ENCODE measurements around the gene PRKCH. TPM values are rescaled to one million over a fixed set of nuclear protein-coding genes. Genes with fewer than 3 reads are reported as not detected.
A peak's percentile ranks its signal among the peaks of the same experiment; 100 is the strongest.

PRKCH gene
- total RNA-seq, 4 donors from 2014 or later = 17.9 to 105 (median 63.5) TPM

DNA sequence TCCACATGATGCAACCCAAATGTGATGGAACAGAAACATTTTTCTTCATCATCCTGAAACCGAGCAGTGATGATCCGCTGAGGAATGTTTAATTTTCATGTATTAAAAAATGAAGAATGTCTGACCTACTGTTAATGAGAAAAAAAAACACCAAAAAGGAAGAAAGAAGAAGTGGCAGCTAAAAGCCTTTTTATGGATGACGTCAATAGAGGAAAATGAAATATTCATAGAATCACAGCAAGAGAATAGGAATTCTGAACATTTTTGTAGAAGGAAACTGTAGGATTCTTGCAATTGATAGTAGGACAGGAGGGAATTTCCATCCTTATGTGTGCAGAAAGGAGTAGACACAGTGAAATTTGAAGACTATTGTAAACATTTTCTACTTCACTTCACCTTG is 112.9 kb downstream of the PRKCH start:
- Histone ChIP-seq H3K36me3 (no peaks in the 10 kb centered on the region), H3K27me3 (no peaks in the 10 kb centered on the region), H3K27ac (no peak overlapping the region), H3K9me3 (no peaks in the 10 kb centered on the region), H3K4me3 (no peak overlapping the region), H3K4me1 (no peaks in the 10 kb centered on the region)
- TF ChIP-seq POLR2A (IDR thresholded peaks at IDR 0.05) = no peak
- TF ChIP-seq CTCF (IDR thresholded peaks at IDR 0.05) = no peak
- DNase-seq = no peak
- intact Hi-C loops (cut with DNase I; ENCODE audit: low total_unique reads) = no loop called here

- intact Hi-C loops (cut with DNase I; ENCODE audit: low total_unique reads) = no loop called here
- Histone ChIP-seq H3K27ac (no peak overlapping the region), H3K4me1 (no peaks in the 10 kb centered on the region), H3K27me3 (no peaks in the 10 kb centered on the region), H3K9me3 (no peaks in the 10 kb centered on the region), H3K4me3 (no peak overlapping the region), H3K36me3 (no peaks in the 10 kb centered on the region)
- no peak for DNase-seq
- no peak for TF ChIP-seq CTCF (IDR thresholded peaks at IDR 0.05)
- no peak for TF ChIP-seq POLR2A (IDR thresholded peaks at IDR 0.05)
Measured at GRCh38 chr14:61435563-61436337, 114.4 kb downstream of the PRKCH start.

DNA sequence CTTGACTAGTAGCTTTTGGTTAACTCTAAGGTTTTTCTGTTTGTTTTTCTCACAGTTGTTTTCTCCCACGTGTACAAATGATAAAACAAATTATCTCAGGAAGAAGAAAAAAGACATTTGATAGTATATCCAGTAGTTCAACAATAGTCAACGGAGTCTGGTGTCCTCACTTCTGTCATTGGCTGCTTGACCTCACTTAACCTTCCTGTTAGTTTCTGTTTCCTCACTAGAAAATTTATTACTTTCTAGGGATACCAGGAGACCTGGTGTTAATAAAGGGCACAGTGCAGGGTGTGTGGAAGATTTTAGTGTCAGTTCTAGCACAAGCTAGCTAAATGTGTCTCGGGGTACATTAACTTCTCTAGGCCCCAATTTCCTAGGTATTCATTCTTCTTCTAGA is 116.0 kb downstream of the PRKCH start:
- TF ChIP-seq POLR2A (IDR thresholded peaks at IDR 0.05) (no peak), CTCF (IDR thresholded peaks at IDR 0.05) (no peak)
- intact Hi-C loops (cut with DNase I; ENCODE audit: low total_unique reads) = no loop called here
- peak overlapping the region in 1 of 2 donors; percentile 61 for H3K27ac ChIP-seq

DNA sequence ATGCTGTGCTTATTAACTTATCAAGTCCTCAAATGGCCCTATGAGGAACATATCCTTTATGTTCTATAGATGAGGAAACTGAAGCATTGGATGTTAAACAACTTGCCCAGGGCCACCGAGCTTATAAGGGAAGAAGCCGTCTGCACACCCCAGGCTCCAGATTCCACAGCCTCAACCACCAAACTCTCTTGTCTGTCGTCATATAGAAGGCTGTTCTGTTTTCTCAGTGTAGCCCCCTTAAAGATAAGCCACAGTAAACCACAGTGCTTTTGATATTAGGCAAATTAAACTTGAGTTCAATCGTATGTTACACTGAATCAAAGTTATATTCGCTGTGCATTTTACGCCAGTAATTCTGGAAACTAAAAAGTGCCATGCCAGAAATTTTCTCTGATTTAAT is 116.7 kb downstream of the PRKCH start:
- intact Hi-C loops (cut with DNase I; ENCODE audit: low total_unique reads) = no loop called here
- Histone ChIP-seq H3K36me3 (no peaks in the 10 kb centered on the region), H3K9me3 (no peaks in the 10 kb centered on the region), H3K27ac (peak overlapping the region in 1 of 2 donors; percentile 61), H3K4me3 (no peak overlapping the region), H3K27me3 (no peaks in the 10 kb centered on the region), H3K4me1 (no peaks in the 10 kb centered on the region)
- DNase-seq = no peak
- TF ChIP-seq CTCF (IDR thresholded peaks at IDR 0.05) = no peak
- no peak for TF ChIP-seq POLR2A (IDR thresholded peaks at IDR 0.05)

More for the DNA sequence above, 116.0 kb downstream of the PRKCH start:
- no peak overlapping the region for H3K4me3 ChIP-seq
- no peaks in the 10 kb centered on the region for H3K36me3 ChIP-seq
- no peaks in the 10 kb centered on the region for H3K9me3 ChIP-seq
- no peaks in the 10 kb centered on the region for H3K4me1 ChIP-seq
- DNase-seq = no peak
- no peaks in the 10 kb centered on the region for H3K27me3 ChIP-seq

DNA sequence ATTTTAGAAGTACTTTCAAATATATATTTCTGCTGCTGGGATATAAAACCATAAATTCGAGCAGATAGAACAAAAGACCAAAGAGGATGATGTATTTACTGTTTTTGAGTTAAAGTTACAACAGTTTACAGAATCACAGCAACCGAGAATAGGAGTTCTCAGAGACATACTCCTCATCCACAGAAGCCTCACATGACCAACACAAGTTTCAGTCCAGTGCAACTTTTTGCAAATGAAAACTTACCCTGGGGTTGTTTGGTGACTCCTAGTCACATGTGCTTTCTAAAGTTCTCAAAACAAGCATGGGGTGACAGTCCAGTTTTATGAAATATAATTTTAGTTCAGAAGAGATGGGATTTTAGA is 117.1 kb downstream of the PRKCH start:
- no peak for DNase-seq
- TF ChIP-seq CTCF (IDR thresholded peaks at IDR 0.05) (no peak), POLR2A (IDR thresholded peaks at IDR 0.05) (no peak)
- no peaks in the 10 kb centered on the region for H3K4me1 ChIP-seq
- intact Hi-C loops (cut with DNase I; ENCODE audit: low total_unique reads) = no loop called here
- H3K9me3 ChIP-seq = no peaks in the 10 kb centered on the region
- H3K27me3 ChIP-seq = no peaks in the 10 kb centered on the region
- H3K27ac ChIP-seq = peak overlapping the region in 1 of 2 donors; percentile 61
- H3K4me3 ChIP-seq = no peak overlapping the region
- no peaks in the 10 kb centered on the region for H3K36me3 ChIP-seq
